Liver (tissue), 9 donors: Measurements from ENCODE around the gene PSENEN. TPM values are rescaled to one million over a fixed set of nuclear protein-coding genes. Genes with fewer than 3 reads are reported as not detected.
A peak's percentile ranks its signal among the peaks of the same experiment; 100 is the strongest.

Source experiments
- DNase-seq: peaks from one replicate; pipeline ENCODE4 v3.0.0-alpha.2; 2017; ENCODE audit warnings: low spot score
- H3K27ac ChIP-seq, 2 donors: one replicate each; pipeline ENCODE4 v1.7.0; 2013; ENCODE audit warnings: inconsistent platforms in 2 of 2, low read length in 2 of 2, control low read depth in 1 of 2, low read depth in 1 of 2, mild to moderate bottlenecking in 1 of 2
- H3K27me3 ChIP-seq, 4 donors: one replicate each; pipeline versions ENCODE4 v1.6.1 to v1.7.0; 2013; ENCODE audit warnings: low read length in 3 of 4, inconsistent platforms in 1 of 4, mild to moderate bottlenecking in 1 of 4, moderate library complexity in 1 of 4; ENCODE audit not compliant: control insufficient read depth in 4 of 4, insufficient read depth in 4 of 4
- H3K36me3 ChIP-seq, 4 donors: one replicate each; pipeline versions ENCODE4 v1.6.1 to v1.7.0; 2013; ENCODE audit warnings: low read length in 3 of 4, mild to moderate bottlenecking in 3 of 4, low read depth in 1 of 4, moderate library complexity in 1 of 4; ENCODE audit not compliant: control insufficient read depth in 4 of 4, insufficient read depth in 3 of 4
- H3K4me1 ChIP-seq, 4 donors: one replicate each; pipeline versions ENCODE4 v1.6.1 to v1.7.0; 2013; ENCODE audit warnings: low read length in 3 of 4, mild to moderate bottlenecking in 3 of 4, moderate library complexity in 1 of 4; ENCODE audit not compliant: control insufficient read depth in 4 of 4, insufficient read depth in 4 of 4
- H3K4me3 ChIP-seq, 3 donors: one replicate each; pipeline versions ENCODE4 v1.6.1 to v1.7.0; 2013; ENCODE audit warnings: low read length in 3 of 3, control low read depth in 1 of 3, low read depth in 1 of 3, mild to moderate bottlenecking in 1 of 3
- H3K9ac ChIP-seq, 2 donors: one replicate each; pipeline ENCODE4 v1.7.0; 2013; ENCODE audit warnings: low read length in 2 of 2, mild to moderate bottlenecking in 2 of 2, moderate library complexity in 2 of 2, control low read depth in 1 of 2, low read depth in 1 of 2
- H3K9me3 ChIP-seq, 4 donors: one replicate each; pipeline versions ENCODE4 v1.6.1 to v1.7.0; 2013; ENCODE audit warnings: low read length in 3 of 4; ENCODE audit not compliant: control insufficient read depth in 4 of 4
- EGR1 ChIP-seq, 2 donors: IDR thresholded peaks; 2 replicates each; pipeline ENCODE4 v1.6.1; 2016 to 2018; ENCODE audit warnings: antibody characterized with exemption in 2 of 2, low read depth in 2 of 2
- FOXA1 ChIP-seq: IDR thresholded peaks from 2 replicates; pipeline ENCODE4 v1.6.1; 2016; ENCODE audit warnings: antibody characterized with exemption
- FOXA2 ChIP-seq: IDR thresholded peaks from 2 replicates; pipeline ENCODE4 v1.6.1; 2016; ENCODE audit warnings: antibody characterized with exemption
- GABPA ChIP-seq, 2 donors: IDR thresholded peaks in 1 of 2; conservative IDR thresholded peaks in 1 of 2; 2 replicates each; pipeline ENCODE4 v1.6.1; 2016; ENCODE audit warnings: antibody characterized with exemption in 2 of 2, mild to moderate bottlenecking in 1 of 2, moderate library complexity in 1 of 2
- HNF4A ChIP-seq, 2 donors: conservative IDR thresholded peaks; 2 replicates each; pipeline ENCODE4 v1.6.1; 2016; ENCODE audit warnings: antibody characterized with exemption in 2 of 2, mild to moderate bottlenecking in 2 of 2
- HNF4G ChIP-seq: IDR thresholded peaks from 2 replicates; pipeline ENCODE4 v1.6.1; 2016; ENCODE audit warnings: antibody characterized with exemption
- JUND ChIP-seq, 2 donors: IDR thresholded peaks; 2 replicates each; pipeline ENCODE4 v1.6.1; 2016; ENCODE audit warnings: antibody characterized with exemption in 2 of 2
- NR2F2 ChIP-seq: IDR thresholded peaks from 2 replicates; pipeline ENCODE4 v1.6.1; 2016; ENCODE audit warnings: antibody characterized with exemption
- RAD21 ChIP-seq, 2 donors: IDR thresholded peaks; 2 replicates each; pipeline ENCODE4 v1.6.1; 2016; ENCODE audit warnings: antibody characterized with exemption in 2 of 2, mild to moderate bottlenecking in 2 of 2
- RXRA ChIP-seq, 2 donors: IDR thresholded peaks; 2 replicates each; pipeline ENCODE4 v1.6.1; 2017 to 2018; ENCODE audit warnings: antibody characterized with exemption in 2 of 2, mild to moderate bottlenecking in 1 of 2
- SP1 ChIP-seq: IDR thresholded peaks from 2 replicates; pipeline ENCODE4 v1.6.1; 2018; ENCODE audit warnings: antibody characterized with exemption, mild to moderate bottlenecking
- TAF1 ChIP-seq: conservative IDR thresholded peaks from 2 replicates; pipeline ENCODE4 v1.6.1; 2016; ENCODE audit warnings: antibody characterized with exemption, mild to moderate bottlenecking
- YY1 ChIP-seq: IDR thresholded peaks from 2 replicates; pipeline ENCODE4 v1.6.1; 2016; ENCODE audit warnings: antibody characterized with exemption, mild to moderate bottlenecking
- WGBS: extraction: QIAGEN DNeasy Blood & Tissue Kit; methylation state at CpG from one replicate; pipeline ENCODE4 v1.1.7; 2013; 5-methylcytosine and 5-hydroxymethylcytosine counted together
- polyA plus RNA-seq, 2 donors: library from polyadenylated mRNA; stranded (reverse) in 1 of 2; unstranded in 1 of 2; fragments of 200-250 nt in 1 of 2; fragments of >200 nt in 1 of 2; fragmentation: Nextera tagmentation in 1 of 2; extraction: Ambion mirVana in 1 of 2; gene quantifications; one replicate each; pipeline versions ENCODE4 v1.2.1 to v1.2.3, GENCODE V29; 2013 to 2015
- total RNA-seq, 2 donors: library from RNA; depleted of rRNA; stranded (reverse); fragments of >200 nt; gene quantifications; one replicate each; pipeline ENCODE4 v1.2.3, GENCODE V29; 2014
- TF ChIP-seq, protein P1 (sequence below): IDR thresholded peaks from 2 replicates; pipeline ENCODE4 v1.6.1; 2016; ENCODE audit warnings: antibody characterized with exemption, mild to moderate bottlenecking
- TF ChIP-seq, protein P2 (sequence below): IDR thresholded peaks from 2 replicates; pipeline ENCODE4 v1.6.1; 2016; ENCODE audit warnings: antibody characterized with exemption
- TF ChIP-seq, protein P3 (sequence below): IDR thresholded peaks from 2 replicates; pipeline ENCODE4 v1.6.1; 2016; ENCODE audit warnings: antibody characterized with exemption
- TF ChIP-seq, protein P4 (sequence below): IDR thresholded peaks from 2 replicates; pipeline ENCODE4 v1.6.1; 2016; ENCODE audit warnings: antibody characterized with exemption
- TF ChIP-seq, protein P5 (sequence below): fragments of 150-350 bp; IDR thresholded peaks from 2 replicates; pipeline ENCODE4 v1.5.1; 2017; ENCODE audit warnings: improper control_type of control experiment, low read depth, low read length; ENCODE audit not compliant: missing input control
- donor health status: healthy.
- donor health status: healthy.
- donor health status: healthy.
- donor health status: healthy.
- donor health status: healthy.

Gene PSENEN
- total and polyA plus RNA-seq, 4 donors, result 7.4 to 58.1 (median 20.7) TPM

DNA sequence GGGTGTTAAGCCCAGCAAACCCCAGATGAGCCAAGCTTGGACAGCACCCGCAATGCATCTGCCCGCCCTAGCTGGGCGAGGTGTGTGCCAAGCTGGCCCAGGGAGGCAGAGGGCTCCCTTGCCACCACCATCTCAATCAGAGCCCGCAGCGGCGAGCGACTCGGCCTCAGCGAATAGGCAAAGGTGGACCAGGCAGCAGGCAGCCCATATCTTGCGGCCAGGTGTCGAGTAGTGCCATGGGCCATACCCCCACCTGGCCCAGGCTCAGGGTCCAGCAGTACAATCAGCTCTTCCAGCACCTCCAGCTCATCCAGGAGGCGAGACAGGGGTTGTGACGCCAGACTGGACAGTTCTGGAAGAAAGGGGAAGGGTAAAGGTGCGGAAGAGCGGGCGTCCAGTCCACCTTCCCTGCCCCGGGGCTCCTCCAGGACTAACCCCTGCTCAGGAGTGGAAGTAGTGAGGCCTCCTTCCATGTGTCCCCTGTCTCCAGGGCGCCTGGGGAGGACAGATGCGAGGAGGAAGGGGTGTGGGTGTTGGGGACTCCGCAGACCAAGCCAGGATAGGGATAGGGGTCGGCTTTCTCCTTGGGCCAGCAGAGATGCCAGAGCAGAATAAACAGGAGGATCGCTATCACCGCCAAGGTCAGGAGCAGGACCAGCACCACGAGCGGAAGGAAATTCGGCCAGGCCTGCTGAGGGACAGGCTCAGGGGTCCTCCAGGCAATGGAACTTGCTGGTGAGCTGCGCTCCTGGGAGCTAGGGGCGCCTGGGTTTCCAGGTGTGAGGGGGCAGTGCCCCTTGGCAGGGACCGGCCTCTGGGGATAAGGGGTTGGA is 6.0 kb upstream of the PSENEN start:
- Histone ChIP-seq H3K27ac (peak overlapping the region; percentile 78 to 82), H3K4me3 (peak overlapping the region; percentile 55 to 73 (median 60)), H3K9me3 (no peaks in the 10 kb centered on the region), H3K36me3 (peaks cover 11 to 41% (median 12%) of the 10 kb centered on the region in 4 donors), H3K4me1 (peaks cover 12 to 45% (median 17%) of the 10 kb centered on the region in 4 donors), H3K9ac (peak overlapping the region in 1 of 2 donors; percentile 15), H3K27me3 (no peaks in the 10 kb centered on the region)
- DNase-seq, result no peak
- WGBS, result 77% methylated on average over 29 of the region's 29 CpGs
- TF ChIP-seq YY1, result no peak
- TF ChIP-seq TAF1, result no peak
- no peak for TF ChIP-seq RAD21 (IDR thresholded peaks at IDR 0.05)
- no peak for TF ChIP-seq FOXA2
- TF ChIP-seq GABPA (IDR thresholded peaks at IDR 0.05 in 1 of 2, conservative IDR thresholded peaks at IDR 0.05 in 1 of 2), result no peak
- no peak for TF ChIP-seq EGR1 (IDR thresholded peaks at IDR 0.05; ENCODE audit: low read depth in 2 of 2)
- TF ChIP-seq HNF4G, result no peak
- TF ChIP-seq, protein P1, sequence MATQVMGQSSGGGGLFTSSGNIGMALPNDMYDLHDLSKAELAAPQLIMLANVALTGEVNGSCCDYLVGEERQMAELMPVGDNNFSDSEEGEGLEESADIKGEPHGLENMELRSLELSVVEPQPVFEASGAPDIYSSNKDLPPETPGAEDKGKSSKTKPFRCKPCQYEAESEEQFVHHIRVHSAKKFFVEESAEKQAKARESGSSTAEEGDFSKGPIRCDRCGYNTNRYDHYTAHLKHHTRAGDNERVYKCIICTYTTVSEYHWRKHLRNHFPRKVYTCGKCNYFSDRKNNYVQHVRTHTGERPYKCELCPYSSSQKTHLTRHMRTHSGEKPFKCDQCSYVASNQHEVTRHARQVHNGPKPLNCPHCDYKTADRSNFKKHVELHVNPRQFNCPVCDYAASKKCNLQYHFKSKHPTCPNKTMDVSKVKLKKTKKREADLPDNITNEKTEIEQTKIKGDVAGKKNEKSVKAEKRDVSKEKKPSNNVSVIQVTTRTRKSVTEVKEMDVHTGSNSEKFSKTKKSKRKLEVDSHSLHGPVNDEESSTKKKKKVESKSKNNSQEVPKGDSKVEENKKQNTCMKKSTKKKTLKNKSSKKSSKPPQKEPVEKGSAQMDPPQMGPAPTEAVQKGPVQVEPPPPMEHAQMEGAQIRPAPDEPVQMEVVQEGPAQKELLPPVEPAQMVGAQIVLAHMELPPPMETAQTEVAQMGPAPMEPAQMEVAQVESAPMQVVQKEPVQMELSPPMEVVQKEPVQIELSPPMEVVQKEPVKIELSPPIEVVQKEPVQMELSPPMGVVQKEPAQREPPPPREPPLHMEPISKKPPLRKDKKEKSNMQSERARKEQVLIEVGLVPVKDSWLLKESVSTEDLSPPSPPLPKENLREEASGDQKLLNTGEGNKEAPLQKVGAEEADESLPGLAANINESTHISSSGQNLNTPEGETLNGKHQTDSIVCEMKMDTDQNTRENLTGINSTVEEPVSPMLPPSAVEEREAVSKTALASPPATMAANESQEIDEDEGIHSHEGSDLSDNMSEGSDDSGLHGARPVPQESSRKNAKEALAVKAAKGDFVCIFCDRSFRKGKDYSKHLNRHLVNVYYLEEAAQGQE, result no peak
- TF ChIP-seq NR2F2, result no peak
- TF ChIP-seq, protein P2, sequence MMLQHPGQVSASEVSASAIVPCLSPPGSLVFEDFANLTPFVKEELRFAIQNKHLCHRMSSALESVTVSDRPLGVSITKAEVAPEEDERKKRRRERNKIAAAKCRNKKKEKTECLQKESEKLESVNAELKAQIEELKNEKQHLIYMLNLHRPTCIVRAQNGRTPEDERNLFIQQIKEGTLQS, result no peak
- TF ChIP-seq RXRA (IDR thresholded peaks at IDR 0.05), result no peak
- TF ChIP-seq, protein P3, sequence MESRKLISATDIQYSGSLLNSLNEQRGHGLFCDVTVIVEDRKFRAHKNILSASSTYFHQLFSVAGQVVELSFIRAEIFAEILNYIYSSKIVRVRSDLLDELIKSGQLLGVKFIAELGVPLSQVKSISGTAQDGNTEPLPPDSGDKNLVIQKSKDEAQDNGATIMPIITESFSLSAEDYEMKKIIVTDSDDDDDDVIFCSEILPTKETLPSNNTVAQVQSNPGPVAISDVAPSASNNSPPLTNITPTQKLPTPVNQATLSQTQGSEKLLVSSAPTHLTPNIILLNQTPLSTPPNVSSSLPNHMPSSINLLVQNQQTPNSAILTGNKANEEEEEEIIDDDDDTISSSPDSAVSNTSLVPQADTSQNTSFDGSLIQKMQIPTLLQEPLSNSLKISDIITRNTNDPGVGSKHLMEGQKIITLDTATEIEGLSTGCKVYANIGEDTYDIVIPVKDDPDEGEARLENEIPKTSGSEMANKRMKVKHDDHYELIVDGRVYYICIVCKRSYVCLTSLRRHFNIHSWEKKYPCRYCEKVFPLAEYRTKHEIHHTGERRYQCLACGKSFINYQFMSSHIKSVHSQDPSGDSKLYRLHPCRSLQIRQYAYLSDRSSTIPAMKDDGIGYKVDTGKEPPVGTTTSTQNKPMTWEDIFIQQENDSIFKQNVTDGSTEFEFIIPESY, result no peak
- no peak for TF ChIP-seq JUND (IDR thresholded peaks at IDR 0.05)
- TF ChIP-seq, protein P4, sequence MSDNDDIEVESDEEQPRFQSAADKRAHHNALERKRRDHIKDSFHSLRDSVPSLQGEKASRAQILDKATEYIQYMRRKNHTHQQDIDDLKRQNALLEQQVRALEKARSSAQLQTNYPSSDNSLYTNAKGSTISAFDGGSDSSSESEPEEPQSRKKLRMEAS, result no peak
- TF ChIP-seq FOXA1, result no peak
- no peak for TF ChIP-seq SP1
- TF ChIP-seq, protein P5, sequence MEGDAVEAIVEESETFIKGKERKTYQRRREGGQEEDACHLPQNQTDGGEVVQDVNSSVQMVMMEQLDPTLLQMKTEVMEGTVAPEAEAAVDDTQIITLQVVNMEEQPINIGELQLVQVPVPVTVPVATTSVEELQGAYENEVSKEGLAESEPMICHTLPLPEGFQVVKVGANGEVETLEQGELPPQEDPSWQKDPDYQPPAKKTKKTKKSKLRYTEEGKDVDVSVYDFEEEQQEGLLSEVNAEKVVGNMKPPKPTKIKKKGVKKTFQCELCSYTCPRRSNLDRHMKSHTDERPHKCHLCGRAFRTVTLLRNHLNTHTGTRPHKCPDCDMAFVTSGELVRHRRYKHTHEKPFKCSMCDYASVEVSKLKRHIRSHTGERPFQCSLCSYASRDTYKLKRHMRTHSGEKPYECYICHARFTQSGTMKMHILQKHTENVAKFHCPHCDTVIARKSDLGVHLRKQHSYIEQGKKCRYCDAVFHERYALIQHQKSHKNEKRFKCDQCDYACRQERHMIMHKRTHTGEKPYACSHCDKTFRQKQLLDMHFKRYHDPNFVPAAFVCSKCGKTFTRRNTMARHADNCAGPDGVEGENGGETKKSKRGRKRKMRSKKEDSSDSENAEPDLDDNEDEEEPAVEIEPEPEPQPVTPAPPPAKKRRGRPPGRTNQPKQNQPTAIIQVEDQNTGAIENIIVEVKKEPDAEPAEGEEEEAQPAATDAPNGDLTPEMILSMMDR, result no peak
- TF ChIP-seq HNF4A (conservative IDR thresholded peaks at IDR 0.05), result no peak
